Stimulated activated naive CD8-positive, alpha-beta T cell treated with anti-CD3 and anti-CD28 coated beads, Interleukin-15, Interleukin-2, amounts not matched to agents 100 U/mL and 50 U/mL, for 24 hours (primary cell): ENCODE measurements around the gene FTO.

Source experiments
- ATAC-seq: fragments of 150-1000 bp; cut with Tn5 transposase; one replicate; pipeline ENCODE4 v1.10.0; 2021
- DNase-seq: peaks from one replicate; pipeline ENCODE4 v3.0.0; 2021

Gene FTO

DNA sequence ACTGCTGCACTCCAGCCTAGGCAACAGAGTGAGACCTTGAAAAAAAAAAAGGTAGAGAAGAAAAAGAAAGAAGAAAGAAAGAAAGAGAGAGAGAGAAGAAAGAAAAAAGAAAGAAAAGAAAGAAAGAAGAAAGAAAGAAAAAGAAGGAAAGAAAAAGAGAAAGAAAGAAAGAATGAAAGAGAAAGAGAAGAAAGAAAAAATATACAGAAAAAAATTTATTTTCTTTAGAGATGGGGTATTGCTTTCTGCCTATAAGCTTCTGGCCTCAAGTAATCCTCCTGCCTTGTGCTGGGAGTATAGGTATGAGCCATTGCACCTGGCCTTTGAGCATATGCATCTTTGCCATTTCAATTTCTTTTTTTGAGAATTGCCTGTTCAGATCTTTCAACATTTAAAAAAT is 425.9 kb downstream of the FTO start:
- DNase-seq (no peak), ATAC-seq (no peak)

DNA sequence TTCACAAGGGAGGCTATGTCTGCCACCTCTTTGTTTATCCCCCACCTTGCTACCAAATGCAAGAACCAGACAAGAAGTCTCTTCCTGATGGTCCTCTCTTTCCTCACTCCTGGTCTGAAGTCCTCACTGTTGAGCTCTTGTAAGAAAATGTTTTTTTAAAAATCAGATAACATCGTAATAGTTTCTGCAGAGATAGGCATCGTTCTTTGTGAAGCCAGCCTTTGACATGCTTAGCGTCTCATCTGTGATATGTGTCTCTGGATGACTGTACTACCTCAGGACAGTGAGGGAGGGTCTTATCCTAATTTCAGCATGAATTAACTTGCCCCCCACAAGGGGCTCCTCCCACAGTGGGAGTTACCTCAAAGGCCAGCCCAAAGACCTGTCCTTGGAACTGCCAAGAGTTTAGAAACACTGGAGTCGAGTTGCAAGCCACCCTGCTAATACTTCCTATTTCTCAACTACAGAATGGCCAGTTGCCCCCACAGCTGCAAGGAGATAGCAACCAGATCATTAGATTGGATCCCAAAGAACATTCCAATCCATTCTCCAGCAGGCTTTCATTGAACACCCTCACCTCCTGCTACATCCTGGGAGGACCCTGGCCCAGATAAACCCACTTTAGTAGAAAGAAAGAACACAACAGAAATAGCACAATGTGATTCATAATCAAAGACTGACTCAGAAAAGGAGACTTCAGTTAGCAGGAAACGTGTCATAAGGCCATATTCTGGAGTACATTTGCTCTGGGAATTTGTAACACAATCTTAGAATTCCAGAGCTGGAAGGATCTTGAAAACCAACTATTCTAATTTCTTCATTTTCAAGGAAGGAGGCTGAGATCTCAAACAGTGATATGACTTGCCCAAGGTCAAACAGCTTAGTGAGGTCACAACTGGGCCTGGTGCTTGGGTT is 431.7 kb downstream of the FTO start:
- DNase-seq (no peak), ATAC-seq (no peak)

DNA sequence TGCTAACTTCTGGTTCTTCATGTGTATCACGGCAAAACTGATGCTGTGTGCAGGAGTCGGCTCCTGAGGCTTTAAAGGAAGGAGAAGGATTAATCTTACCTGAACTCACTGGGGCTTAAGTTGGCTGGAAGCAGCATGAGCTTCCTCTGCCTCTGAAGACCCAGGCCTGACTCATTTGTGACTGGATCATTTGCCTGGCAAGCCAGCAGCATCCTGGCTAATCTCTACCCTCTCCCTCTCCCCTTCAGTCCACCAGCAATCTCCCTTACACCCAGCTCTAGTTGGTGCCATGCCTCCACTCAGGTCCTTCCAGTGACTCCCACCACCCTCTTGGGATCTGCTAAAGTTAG is 432.3 kb downstream of the FTO start:
- DNase-seq (no peak), ATAC-seq (no peak)

DNA sequence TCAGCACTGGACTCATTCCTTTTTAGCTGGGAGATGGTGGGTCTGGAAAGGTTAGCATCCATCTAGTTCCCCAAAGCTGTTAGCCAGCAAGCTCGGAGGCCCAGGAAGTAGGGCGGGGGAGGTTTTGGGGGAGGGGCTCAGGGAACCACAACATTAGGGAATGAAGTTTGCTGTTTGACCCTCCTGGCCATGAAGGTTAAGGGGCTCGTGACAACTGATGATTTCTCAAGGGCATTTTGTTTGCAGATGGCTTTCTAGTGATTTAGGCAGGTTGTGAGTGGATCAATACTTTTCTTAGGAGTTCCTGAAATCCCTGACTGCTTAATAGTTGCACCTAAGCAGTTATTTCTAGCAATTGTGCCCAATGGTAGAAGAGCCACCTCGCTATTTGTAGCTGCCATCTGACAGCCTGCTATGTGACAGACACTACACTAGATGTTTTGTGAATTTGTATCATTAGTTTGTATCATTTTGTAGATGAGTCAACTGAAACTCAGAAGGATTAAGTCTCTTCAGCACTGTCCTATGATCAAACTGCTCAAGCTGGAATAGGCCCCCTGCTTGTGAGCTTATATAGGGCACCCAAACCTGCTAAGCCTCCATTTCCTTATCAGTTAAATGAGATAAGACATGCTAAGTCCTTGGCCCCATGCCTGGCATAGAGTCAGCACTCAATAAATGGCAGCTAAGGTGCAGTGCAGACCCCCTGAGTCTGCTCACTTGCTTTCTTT is 436.3 kb downstream of the FTO start:
- no peak for ATAC-seq

DNA sequence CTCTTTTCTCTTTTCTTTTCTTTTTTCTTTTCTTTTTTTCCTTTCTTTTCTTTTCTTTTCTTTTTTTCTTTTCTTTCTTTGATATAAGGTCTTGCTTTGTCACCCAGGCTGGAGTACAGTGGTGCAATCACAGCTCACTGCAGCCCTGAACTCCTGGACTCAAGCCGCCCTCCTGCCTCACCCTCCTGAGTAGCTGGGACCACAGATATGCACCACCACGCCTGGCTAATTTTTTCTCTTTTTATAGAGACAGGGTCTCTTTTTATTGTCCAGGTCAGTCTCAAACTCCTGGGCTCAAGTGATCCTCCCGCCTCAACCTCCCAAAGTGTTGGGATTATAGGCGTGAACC is 436.8 kb downstream of the FTO start:
- ATAC-seq, result no peak
- no peak for DNase-seq

More for the DNA sequence above, 436.3 kb downstream of the FTO start:
- DNase-seq, result no peak

DNA sequence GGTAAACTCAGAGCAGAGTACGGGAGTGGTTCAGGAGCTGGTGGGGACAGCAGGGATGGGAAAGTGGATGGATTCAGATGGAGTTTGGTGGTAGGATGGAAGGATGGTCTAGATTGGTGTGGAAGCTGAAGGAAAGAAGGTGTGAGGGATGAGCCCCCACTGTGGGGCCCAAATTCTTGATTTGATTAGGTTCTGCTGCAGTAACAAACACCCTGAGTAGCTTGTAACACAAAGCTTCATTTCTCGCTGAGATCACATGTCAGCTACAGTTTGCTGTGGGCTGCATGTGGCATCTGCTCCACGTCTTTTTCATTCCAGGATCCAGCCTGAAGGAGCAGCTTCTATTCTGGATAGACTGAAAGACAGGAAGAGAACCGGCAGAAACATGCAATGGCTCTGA is 438.8 kb downstream of the FTO start:
- no peak for ATAC-seq
- no peak for DNase-seq

DNA sequence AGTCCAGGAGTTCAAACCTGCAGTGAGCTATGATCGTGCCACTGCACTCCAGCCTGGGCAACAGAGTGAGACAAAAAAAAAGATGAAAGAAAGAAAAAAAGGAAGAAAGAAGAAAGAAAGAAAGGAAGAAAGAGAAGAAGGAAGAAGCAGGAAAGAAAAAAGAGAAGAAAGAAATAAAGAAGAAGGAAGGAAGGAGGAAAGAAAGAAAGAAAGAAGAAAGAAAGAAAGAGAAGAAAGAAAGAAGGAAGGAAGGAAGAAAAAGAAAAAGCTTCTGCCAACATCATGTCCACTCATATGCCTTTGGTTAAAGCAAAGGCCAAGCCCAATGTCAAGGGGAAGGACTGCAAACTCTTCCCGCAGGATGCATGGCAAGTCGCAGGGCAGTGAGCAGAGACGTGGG is 439.5 kb downstream of the FTO start:
- DNase-seq (no peak), ATAC-seq (no peak)

DNA sequence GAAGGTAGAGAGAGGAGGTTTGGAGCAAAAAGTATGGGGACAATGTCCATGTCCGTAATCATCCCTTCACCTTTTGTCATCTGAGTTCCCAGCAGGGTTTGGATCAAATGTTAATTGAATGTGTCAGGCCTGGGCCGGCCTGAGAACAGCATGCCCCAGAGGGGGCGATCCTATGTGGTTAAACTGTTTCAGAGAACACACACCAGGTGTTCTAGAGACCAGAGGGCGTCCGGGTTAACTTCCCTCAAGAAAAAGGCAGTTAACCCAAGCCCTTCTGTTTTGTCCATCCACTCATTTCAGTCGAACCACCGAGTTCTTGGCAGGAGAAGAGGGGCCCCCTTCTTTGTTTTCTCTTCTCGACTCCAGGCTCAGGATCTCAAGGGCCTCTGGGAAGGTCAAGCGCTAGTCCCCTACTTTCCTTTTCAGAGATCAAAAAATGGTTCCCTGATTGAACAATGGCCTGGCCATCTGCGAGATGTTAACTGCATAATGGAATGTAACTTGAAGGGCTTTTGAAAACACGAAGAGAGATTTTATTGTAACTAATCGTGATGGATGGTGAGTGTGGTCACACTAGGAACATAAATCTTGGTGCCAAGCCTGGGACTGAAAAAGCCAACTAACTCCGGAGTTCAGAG is 440.1 kb downstream of the FTO start:
- ATAC-seq (no peak), DNase-seq (no peak)

DNA sequence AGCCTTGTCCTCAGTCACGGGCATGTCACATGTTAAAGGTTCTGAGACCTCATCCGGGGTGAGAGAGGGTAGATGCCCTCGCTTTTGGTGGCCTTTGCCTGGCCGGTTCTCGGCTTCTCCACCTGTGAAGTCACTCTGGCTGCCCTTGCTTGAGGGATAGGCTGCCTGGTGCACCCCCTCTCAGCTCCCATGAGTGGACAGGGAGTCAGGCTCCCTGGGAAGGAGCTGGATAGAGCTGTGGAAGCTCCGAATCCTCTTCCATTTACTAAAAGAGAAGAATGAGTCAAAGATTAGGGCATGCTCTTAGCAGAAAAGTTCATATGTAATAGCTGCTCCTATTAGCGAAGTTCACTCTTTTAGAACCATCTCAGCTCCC is 440.6 kb downstream of the FTO start:
- no peak for ATAC-seq

DNA sequence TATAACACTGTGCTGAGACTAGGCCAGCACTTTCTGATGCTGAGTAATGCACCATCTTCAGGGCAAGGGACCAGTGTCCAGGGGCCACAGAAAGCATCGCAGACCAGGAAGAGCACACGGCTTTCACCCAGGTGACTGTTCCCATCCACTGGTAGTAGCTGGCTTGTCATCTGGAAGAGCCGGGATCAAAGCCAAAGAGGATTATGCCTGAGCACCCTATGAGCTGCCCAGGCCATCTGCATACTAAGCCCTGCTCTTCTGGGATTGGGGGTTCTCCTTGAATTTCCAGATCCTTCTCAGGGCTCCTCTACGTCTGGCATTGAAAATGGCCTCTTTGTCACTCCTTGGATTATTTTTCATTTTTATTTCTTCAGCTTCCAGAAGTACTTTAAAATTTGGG is 441.9 kb downstream of the FTO start:
- ATAC-seq, result no peak
- DNase-seq, result no peak

More for the DNA sequence above, 440.6 kb downstream of the FTO start:
- DNase-seq, result no peak

DNA sequence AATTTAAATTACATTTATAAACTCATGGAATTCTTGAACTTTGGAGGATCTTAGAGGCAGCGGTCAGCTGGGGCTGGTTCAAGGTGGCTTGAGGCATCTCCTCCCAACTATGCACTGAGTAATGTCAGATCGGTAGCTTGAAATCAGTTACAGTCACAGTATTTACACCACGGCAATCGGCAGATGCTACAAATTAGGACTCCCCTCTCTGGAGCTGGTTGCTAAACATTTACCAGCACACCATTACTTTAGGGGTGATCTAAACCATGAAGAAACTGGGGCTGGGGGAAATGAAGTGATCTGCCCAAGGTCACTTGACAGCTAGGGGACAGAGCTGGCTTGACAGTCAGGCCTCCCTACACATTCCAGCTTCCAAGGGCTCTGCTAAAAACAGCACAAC is 445.0 kb downstream of the FTO start:
- ATAC-seq (no peak), DNase-seq (no peak)

DNA sequence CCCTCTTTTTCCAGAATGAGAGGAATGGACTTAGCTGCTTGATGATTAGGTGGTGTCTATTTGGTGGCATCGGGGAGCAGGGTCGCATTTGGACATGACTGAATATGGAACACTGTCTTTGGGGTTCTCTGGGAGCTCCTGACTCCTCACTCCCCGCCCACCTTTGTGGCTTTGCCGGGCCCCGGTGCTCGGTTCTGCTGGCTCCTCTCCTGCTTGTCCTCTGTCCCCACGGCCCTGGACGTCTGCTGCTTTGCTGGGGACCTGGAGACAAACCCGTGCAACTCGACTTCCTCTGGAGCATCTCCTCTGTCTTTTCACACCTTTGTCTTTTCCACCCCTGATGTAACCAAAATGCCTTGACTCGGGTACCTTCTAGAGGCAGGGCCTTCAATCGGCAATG is 446.9 kb downstream of the FTO start:
- ATAC-seq (no peak), DNase-seq (no peak)

DNA sequence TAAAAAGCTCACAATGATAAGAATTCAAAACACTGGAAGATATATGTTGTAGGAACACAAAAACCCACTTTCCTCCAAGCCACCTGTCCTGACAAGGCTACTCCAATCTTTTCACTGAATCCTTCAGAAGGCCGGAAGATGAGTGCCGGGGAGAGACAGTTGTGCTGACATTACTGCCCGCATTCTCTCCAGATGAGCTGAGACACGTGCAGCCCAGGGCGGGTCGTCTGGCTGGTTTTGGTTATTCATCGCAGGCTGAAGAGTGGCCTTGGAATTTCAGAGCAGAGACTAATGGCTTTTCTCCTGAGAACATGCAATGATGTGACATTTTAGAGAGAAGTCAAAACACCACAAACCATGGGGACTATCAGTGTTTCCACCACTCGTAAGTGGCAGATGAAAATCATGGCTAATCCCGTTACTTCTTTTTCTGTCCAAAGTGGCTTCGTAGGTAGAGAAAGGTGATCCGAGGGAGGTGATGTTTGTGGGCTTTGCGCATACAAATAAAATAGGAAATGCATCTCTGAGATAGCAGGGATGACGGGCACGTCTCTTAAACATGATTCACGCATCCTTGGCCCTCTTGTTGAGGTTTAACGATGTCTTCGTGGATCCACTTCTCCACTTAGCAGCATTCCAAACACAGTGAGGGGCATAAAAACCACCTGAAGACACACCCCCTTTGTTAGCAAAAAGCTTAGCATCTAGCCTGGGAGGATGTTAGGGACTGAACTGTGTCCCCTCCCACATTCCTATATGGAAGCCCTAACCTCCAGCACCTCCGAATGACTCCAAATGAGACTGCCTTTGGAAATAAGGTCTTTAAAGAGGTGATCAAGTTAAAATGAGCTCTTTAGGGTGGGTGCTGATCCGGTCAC is 448.6 kb downstream of the FTO start:
- no peak for DNase-seq
- ATAC-seq, result no peak

DNA sequence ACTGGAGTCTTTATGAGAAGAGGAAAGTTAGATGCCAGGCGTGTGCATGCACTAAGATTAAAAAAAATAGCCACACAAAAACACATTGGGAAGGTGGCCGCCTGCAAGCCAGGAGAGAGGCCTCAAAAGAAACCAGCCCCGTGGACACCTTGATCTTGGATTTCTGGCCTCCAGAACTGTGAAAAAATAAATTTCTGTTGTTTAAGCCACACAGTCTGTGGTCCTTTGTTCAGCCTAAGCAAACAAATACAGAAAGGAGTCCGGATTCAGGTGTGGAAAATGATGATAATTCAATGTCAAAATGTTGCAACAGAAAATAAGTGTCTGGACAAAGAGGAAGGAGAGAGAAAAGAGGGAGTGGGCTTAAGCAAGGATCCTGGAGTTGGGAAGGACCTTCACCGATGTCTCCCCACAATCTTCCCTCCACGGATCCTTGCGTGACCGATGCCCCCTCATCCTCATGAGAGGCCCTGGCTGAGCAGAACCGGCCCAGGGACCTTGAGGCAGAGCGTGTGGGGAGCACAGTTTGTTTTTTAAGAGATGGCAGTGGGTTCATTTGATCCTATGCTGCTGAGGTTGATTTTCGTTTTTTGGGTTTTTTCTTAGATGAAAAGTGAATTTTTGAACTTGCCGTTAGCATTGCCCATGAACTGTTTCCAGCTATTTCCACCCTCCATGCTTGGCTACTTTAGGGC is 449.4 kb downstream of the FTO start:
- ATAC-seq (no peak), DNase-seq (no peak)

DNA sequence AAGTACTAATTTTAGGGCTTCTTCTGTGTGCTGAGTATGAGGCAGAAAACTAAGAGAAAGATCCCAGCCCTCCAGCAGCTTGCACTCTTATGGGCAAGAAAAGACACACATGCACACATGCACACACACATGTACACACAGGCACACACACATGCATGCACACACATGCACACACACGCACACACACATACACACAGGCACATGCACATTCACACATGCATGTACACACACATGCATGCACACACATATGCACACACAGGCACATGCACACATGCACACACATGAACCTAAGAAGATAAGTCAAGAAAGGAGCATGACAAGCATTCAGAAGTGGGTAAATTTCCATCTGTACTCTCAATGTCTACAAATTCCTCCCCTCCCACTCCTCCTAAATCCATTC is 452.4 kb downstream of the FTO start:
- ATAC-seq (no peak), DNase-seq (no peak)

DNA sequence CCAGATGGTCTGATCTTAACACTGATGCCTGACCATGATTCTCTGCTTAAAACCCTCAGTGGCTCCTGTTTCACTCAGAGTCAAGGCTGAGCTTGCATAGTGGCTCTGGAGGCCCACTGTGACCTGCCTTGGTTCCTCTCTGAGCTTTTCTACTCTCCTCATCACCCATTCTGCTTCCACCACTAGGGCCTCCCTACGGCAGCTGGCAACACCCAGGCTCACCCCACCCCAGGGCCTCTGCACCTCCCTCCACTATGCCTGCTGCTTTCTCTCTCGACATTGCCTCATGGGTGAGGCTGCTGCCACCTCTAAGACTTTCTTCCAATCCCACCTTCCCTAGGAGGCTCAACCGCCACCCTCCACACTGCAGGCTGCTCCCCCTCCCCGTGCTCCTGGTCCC is 455.0 kb downstream of the FTO start:
- DNase-seq, result no peak
- no peak for ATAC-seq

DNA sequence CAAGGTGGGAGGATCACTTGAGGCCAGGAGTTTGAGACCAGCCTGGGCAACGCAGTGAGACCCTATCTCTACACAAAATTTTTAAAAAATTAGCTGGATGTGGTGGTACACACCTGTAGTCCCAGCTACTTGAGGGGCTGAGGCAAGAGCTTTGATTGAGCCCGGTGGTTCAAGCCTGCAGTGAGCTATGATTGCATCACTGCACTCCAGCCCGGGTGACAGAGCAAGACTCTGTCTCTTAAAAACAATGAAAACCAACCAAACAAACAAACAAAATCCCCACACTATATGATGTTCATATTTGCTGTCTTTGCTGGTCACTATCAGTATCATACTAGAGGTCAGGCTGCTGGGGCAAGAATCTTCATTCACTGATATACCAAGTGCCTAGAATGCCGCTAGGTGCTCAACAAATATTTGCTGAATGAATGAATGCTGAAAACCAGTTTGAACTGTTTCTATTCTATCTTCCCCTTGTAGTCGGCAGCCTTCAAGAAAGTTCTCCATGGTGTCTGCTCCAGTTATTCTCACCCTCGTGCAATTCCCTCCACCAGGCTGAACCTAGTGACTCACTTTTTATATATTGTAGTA is 455.6 kb downstream of the FTO start:
- ATAC-seq (no peak), DNase-seq (no peak)

DNA sequence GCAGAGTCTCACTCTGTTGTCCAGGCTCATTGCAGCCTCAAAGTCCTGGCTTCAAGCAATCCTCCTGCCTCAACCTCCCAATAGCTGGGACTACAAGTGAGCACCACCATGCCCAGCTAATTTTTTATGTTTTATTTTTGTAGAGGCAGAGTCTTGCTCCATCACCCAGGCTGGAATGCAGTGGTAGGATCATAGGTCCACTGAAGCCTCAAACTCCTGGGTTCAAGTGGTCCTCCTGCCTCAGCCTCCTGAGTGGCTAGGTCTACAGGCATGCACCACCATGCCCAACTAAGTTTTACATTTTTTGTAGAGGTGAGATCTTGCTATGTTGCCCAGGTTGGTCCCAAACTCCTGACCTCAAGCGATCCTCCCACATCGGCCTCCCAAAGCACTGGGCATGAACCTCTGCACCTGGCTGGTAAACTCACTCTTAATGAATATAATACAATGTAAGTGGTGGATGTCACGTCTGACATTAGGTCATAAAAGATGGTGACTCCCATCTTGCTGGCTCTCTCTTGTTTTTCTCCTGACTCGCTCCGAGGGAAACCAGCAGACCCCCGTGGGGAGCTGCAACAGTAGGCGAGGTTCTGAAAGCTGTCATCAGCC is 456.4 kb downstream of the FTO start:
- no peak for ATAC-seq
- no peak for DNase-seq

DNA sequence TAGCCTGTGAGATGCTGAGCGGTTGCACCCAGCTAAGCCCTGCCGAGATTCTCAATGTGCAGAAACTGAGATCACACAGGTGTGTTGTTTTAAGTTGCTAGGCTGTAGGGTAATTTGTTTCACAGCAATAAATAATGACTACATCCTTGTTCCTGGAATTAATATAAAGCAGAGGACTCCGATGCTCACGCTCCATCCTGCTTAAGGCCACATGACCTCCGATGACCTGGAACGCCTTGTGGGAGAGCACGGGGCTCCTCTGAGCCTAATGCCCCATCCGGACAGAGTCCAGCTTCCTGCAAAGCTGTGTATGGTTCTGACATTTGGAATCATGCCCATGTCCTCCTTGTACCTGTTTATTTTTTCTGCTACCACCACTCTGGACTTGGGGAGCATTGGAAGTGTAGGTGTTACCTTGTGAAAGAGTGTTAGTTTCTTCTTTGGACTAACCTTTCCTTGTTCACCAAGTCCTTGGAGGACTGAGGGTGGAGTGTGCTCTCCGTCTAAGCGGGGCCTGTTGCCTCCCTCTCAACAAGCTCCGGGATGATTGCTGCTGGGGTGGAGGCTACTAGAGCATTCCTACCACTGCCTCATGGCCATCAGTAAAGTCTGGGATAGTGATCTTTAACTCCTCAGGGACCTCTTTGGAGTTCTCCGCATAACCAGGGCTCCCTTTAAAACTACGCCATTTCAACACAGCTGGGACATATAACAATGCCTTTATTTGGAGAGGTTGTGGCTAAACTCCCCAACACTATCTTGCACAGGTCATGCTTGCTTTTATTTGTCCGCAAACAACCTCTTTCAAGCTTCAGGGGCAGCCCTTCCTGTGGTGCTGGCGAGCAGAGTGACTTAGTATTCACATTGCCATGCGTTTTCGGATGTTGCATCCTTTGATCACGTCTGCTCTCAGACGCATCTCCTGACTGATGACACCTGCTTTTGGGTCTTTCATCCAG is 457.3 kb downstream of the FTO start:
- DNase-seq (no peak), ATAC-seq (no peak)
